ENCODE results near the gene XIAP.
"Not testable (repeated sequence)": the region's sequence is repeated elsewhere in the genome, so short reads cannot be mapped to it uniquely, and the experiment has no call there.

Gene XIAP

GRCh38 chrX:123884809-123885408, 25.1 kb downstream of the XIAP start:
- no peaks in the 10 kb centered on the region for H3K27me3 Mint-ChIP-seq
- H3K36me3 Mint-ChIP-seq (ENCODE audit: insufficient read depth): peaks cover 23% of the 10 kb centered on the region
- H3K4me3 Mint-ChIP-seq: no peak overlapping the region
- DNase-seq (peak; percentile 23 to 36 (median 33)), ATAC-seq (replicated peaks) (peak; percentile 58)
- peaks cover 0 to 8% of the 10 kb centered on the region in 2 donors for H3K4me1 Mint-ChIP-seq (ENCODE audit: low read depth in 2 of 2)
- H3K27ac Mint-ChIP-seq: no peak overlapping the region
- H3K9me3 Mint-ChIP-seq: no peaks in the 10 kb centered on the region

GRCh38 chrX:123899701-123900100, 39.8 kb downstream of the XIAP start:
- Mint-ChIP-seq H3K4me3 (no peak overlapping the region), H3K27ac (no peak overlapping the region), H3K4me1 (ENCODE audit: low read depth in 2 of 2) (peaks cover 3 to 5% of the 10 kb centered on the region in 2 donors), H3K27me3 (no peaks in the 10 kb centered on the region), H3K9me3 (no peaks in the 10 kb centered on the region), H3K36me3 (ENCODE audit: insufficient read depth) (peaks cover 42% of the 10 kb centered on the region)
- ATAC-seq (replicated peaks) (no peak), DNase-seq (no peak)

- H3K4me3 Mint-ChIP-seq; H3K9me3 Mint-ChIP-seq; DNase-seq; H3K27me3 Mint-ChIP-seq; ATAC-seq (replicated peaks); H3K27ac Mint-ChIP-seq: not testable (repeated sequence)
- peaks cover 11% of the 10 kb centered on the region in 2 donors for H3K4me1 Mint-ChIP-seq (ENCODE audit: low read depth in 2 of 2)
- peaks cover 53% of the 10 kb centered on the region for H3K36me3 Mint-ChIP-seq (ENCODE audit: insufficient read depth)
These were observed 43.4 kb downstream of the XIAP start for GRCh38 chrX:123903261-123903660.

GRCh38 chrX:123905332-123905731, 45.5 kb downstream of the XIAP start:
- H3K27ac Mint-ChIP-seq: peak overlapping the region; percentile 13 to 84
- no peaks in the 10 kb centered on the region for H3K9me3 Mint-ChIP-seq
- H3K4me1 Mint-ChIP-seq (ENCODE audit: low read depth in 2 of 2): peaks cover 11% of the 10 kb centered on the region in 2 donors
- peaks cover 63% of the 10 kb centered on the region for H3K36me3 Mint-ChIP-seq (ENCODE audit: insufficient read depth)
- no peak for ATAC-seq (replicated peaks)
- no peak overlapping the region for H3K4me3 Mint-ChIP-seq
- H3K27me3 Mint-ChIP-seq: no peaks in the 10 kb centered on the region
- no peak for DNase-seq

- Mint-ChIP-seq H3K27ac (no peak overlapping the region), H3K4me1 (ENCODE audit: low read depth in 2 of 2) (peaks cover 11% of the 10 kb centered on the region in 2 donors), H3K9me3 (no peaks in the 10 kb centered on the region), H3K4me3 (no peak overlapping the region), H3K27me3 (no peaks in the 10 kb centered on the region), H3K36me3 (ENCODE audit: insufficient read depth) (peaks cover 61% of the 10 kb centered on the region)
- no peak for DNase-seq
- ATAC-seq (replicated peaks): no peak
These were observed 46.9 kb downstream of the XIAP start for GRCh38 chrX:123906557-123907316.

GRCh38 chrX:123909523-123909922, 49.7 kb downstream of the XIAP start:
- DNase-seq (no peak), ATAC-seq (replicated peaks) (no peak)
- Mint-ChIP-seq H3K27me3 (no peaks in the 10 kb centered on the region), H3K4me3 (no peak overlapping the region), H3K9me3 (no peaks in the 10 kb centered on the region), H3K27ac (no peak overlapping the region), H3K4me1 (ENCODE audit: low read depth in 2 of 2) (peaks cover 6 to 9% of the 10 kb centered on the region in 2 donors), H3K36me3 (ENCODE audit: insufficient read depth) (peaks cover 52% of the 10 kb centered on the region)

- DNase-seq (no peak), ATAC-seq (replicated peaks) (no peak)
- no peaks in the 10 kb centered on the region for H3K9me3 Mint-ChIP-seq
- no peak overlapping the region for H3K4me3 Mint-ChIP-seq
- H3K4me1 Mint-ChIP-seq (ENCODE audit: low read depth in 2 of 2): no peaks in the 10 kb centered on the region
- no peak overlapping the region for H3K27ac Mint-ChIP-seq
- peaks cover 4% of the 10 kb centered on the region for H3K36me3 Mint-ChIP-seq (ENCODE audit: insufficient read depth)
- H3K27me3 Mint-ChIP-seq: no peaks in the 10 kb centered on the region
These were observed 57.2 kb downstream of the XIAP start for GRCh38 chrX:123917069-123917468.

GRCh38 chrX:123918106-123918721, 58.4 kb downstream of the XIAP start:
- DNase-seq (no peak), ATAC-seq (replicated peaks) (no peak)
- Mint-ChIP-seq H3K27ac (no peak overlapping the region), H3K36me3 (ENCODE audit: insufficient read depth) (no peaks in the 10 kb centered on the region), H3K4me1 (ENCODE audit: low read depth in 2 of 2) (no peaks in the 10 kb centered on the region), H3K4me3 (no peak overlapping the region), H3K9me3 (no peaks in the 10 kb centered on the region), H3K27me3 (no peaks in the 10 kb centered on the region)

GRCh38 chrX:123920105-123920785, 60.4 kb downstream of the XIAP start:
- Mint-ChIP-seq H3K27me3 (no peaks in the 10 kb centered on the region), H3K9me3 (no peaks in the 10 kb centered on the region), H3K36me3 (ENCODE audit: insufficient read depth) (no peaks in the 10 kb centered on the region), H3K4me3 (no peak overlapping the region), H3K4me1 (ENCODE audit: low read depth in 2 of 2) (no peaks in the 10 kb centered on the region), H3K27ac (no peak overlapping the region)
- ATAC-seq (replicated peaks) (no peak), DNase-seq (no peak)

GRCh38 chrX:123923211-123923610, 63.4 kb downstream of the XIAP start:
- no peak for ATAC-seq (replicated peaks)
- DNase-seq: no peak
- Mint-ChIP-seq H3K36me3 (ENCODE audit: insufficient read depth) (no peaks in the 10 kb centered on the region), H3K27ac (no peak overlapping the region), H3K27me3 (no peaks in the 10 kb centered on the region), H3K9me3 (no peaks in the 10 kb centered on the region), H3K4me1 (ENCODE audit: low read depth in 2 of 2) (no peaks in the 10 kb centered on the region), H3K4me3 (no peak overlapping the region)

GRCh38 chrX:123924186-123924585, 64.3 kb downstream of the XIAP start:
- no peak overlapping the region for H3K4me3 Mint-ChIP-seq
- ATAC-seq (replicated peaks): no peak
- no peak overlapping the region for H3K27ac Mint-ChIP-seq
- H3K27me3 Mint-ChIP-seq: no peaks in the 10 kb centered on the region
- H3K9me3 Mint-ChIP-seq: no peaks in the 10 kb centered on the region
- H3K36me3 Mint-ChIP-seq (ENCODE audit: insufficient read depth): no peaks in the 10 kb centered on the region
- DNase-seq: no peak
- no peaks in the 10 kb centered on the region for H3K4me1 Mint-ChIP-seq (ENCODE audit: low read depth in 2 of 2)

- no peaks in the 10 kb centered on the region for H3K9me3 Mint-ChIP-seq
- H3K27me3 Mint-ChIP-seq: no peaks in the 10 kb centered on the region
- no peak overlapping the region for H3K27ac Mint-ChIP-seq
- DNase-seq: no peak
- no peaks in the 10 kb centered on the region for H3K4me1 Mint-ChIP-seq (ENCODE audit: low read depth in 2 of 2)
- ATAC-seq (replicated peaks): no peak
- no peak overlapping the region for H3K4me3 Mint-ChIP-seq
- no peaks in the 10 kb centered on the region for H3K36me3 Mint-ChIP-seq (ENCODE audit: insufficient read depth)
These were observed 68.0 kb downstream of the XIAP start for GRCh38 chrX:123927845-123928244.

- not testable (repeated sequence) for ATAC-seq (replicated peaks); DNase-seq; H3K27ac Mint-ChIP-seq; H3K4me3 Mint-ChIP-seq; H3K36me3 Mint-ChIP-seq (ENCODE audit: insufficient read depth); H3K27me3 Mint-ChIP-seq; H3K9me3 Mint-ChIP-seq; H3K4me1 Mint-ChIP-seq (ENCODE audit: low read depth in 2 of 2)
These were observed 72.2 kb downstream of the XIAP start for GRCh38 chrX:123932055-123932454.

All from effector memory CD8-positive, alpha-beta T cell (primary cell).